IPS-18a (cell line): ENCODE data around the gene TEAD2.
"Not testable (repeated sequence)": the region's sequence is repeated elsewhere in the genome, so short reads cannot be mapped to it uniquely, and the experiment has no call there.

Experiments used
- H3K27ac ChIP-seq: one replicate; pipeline ENCODE4 v1.5.1; 2013; ENCODE audit warnings: low read length
- H3K27me3 ChIP-seq: one replicate; pipeline ENCODE4 v1.6.1; 2013; ENCODE audit warnings: mild to moderate bottlenecking, low read length; ENCODE audit not compliant: control insufficient read depth, insufficient read depth
- H3K36me3 ChIP-seq: one replicate; pipeline ENCODE4 v1.6.1; 2013; ENCODE audit warnings: low read depth, low read length; ENCODE audit not compliant: control insufficient read depth
- H3K4me1 ChIP-seq: one replicate; pipeline ENCODE4 v1.6.1; 2013; ENCODE audit warnings: low read depth, low read length; ENCODE audit not compliant: control insufficient read depth
- H3K4me3 ChIP-seq: one replicate; pipeline ENCODE4 v1.5.1; 2013; ENCODE audit warnings: low read length
- H3K9ac ChIP-seq: one replicate; pipeline ENCODE4 v1.6.1; 2013; ENCODE audit warnings: mild to moderate bottlenecking, low read length, moderate library complexity
- H3K9me3 ChIP-seq: one replicate; pipeline ENCODE4 v1.6.1; 2013; ENCODE audit warnings: low read depth, low read length; ENCODE audit not compliant: control insufficient read depth

The TEAD2 gene

DNA sequence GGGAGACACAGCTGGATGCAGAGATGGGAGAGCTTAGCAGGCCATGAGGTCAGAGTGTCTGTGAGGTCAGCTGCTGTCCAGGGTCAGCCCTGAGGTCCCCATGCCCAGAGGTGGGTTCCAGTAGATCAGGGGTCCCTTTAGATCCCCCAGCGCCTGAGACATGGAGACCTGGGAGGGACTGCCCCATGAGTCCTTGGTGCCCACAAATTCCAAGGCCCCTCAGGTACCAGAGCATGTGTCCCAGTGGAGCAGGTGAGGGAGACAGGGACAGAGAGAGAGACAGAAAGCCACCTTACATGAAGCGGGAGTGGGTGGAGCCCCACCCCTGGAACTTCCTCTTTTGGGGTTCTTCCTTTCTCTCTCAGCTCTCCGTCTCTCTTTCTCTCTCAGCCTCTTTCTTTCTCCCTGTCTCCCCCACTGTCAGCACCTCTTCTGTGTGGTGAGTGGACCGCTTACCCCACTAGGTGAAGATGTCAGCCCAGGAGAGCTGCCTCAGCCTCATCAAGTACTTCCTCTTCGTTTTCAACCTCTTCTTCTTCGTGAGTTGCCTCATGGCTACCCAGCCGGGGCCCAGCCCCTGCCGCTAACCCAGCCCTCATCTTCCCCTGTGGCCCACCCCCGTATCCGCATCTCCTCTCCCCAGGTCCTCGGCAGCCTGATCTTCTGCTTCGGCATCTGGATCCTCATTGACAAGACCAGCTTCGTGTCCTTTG, 27.0 kb downstream of the TEAD2 start, which contains the start of gene CD37:
Gene CD37, plus strand, starts transcription at position 336 of the 713 bp plus-strand sequence. Its CDS starts 135 bp downstream, at position 471.
- peaks cover 20% of the 10 kb centered on the region for H3K27me3 ChIP-seq
- no peaks in the 10 kb centered on the region for H3K36me3 ChIP-seq
- H3K27ac ChIP-seq = no peak within 1 kb of the TSS
- H3K4me3 ChIP-seq = no peak within 1 kb of the TSS
- no peaks in the 10 kb centered on the region for H3K9me3 ChIP-seq
- peaks cover 7% of the 10 kb centered on the region for H3K4me1 ChIP-seq
- no peak within 1 kb of the TSS for H3K9ac ChIP-seq

DNA sequence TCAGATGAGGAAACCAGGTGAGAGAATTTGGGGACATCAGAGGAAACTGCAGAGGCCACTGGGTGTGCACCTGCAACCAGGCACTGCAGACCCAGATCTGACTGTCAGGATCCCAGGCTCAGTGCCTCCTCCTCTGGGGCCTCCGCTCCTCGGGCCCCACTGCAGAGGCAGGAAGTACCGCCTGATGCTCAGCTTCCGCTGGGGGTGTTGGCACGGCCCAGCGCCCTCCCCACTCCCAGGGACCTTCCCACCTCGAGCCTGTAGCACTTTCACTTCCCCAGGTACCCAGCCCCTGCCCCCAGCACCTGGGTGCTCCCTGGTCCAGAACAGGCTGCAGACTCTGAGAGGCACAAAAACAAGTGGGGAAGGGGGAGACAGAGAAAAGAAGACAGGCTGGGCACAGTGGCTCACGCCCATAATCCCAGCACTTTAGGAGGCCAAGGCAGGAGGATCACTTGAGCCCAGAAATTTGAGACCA, 28.4 kb downstream of the TEAD2 start:
- Histone ChIP-seq H3K36me3 (no peaks in the 10 kb centered on the region), H3K27me3 (peaks cover 20% of the 10 kb centered on the region), H3K27ac (no peak overlapping the region), H3K9ac (no peak overlapping the region), H3K4me1 (peaks cover 7% of the 10 kb centered on the region), H3K4me3 (no peak overlapping the region), H3K9me3 (no peaks in the 10 kb centered on the region)

DNA sequence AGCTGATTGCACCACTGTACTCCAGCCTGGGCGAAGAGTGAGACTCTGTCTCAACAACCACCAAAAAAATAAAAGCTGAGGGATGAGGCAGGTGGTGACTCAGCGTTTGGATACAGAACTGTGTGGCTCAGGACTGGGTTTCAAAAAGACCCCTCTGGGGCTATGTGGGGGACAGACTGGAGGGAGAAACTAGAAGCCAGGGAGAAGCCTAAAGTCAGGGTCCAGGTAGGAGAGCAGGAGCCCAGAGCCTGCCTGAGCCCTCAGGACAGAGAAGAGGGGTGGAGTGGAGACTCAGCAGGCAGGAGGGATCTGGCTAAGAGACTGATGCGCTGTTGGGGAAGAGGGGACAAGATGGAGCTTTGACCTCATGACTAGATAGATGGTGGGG, 28.8 kb downstream of the TEAD2 start:
- Histone ChIP-seq H3K9ac (no peak overlapping the region), H3K27ac (no peak overlapping the region), H3K27me3 (peaks cover 20% of the 10 kb centered on the region), H3K4me3 (no peak overlapping the region), H3K36me3 (no peaks in the 10 kb centered on the region), H3K9me3 (no peaks in the 10 kb centered on the region), H3K4me1 (peaks cover 7% of the 10 kb centered on the region)

DNA sequence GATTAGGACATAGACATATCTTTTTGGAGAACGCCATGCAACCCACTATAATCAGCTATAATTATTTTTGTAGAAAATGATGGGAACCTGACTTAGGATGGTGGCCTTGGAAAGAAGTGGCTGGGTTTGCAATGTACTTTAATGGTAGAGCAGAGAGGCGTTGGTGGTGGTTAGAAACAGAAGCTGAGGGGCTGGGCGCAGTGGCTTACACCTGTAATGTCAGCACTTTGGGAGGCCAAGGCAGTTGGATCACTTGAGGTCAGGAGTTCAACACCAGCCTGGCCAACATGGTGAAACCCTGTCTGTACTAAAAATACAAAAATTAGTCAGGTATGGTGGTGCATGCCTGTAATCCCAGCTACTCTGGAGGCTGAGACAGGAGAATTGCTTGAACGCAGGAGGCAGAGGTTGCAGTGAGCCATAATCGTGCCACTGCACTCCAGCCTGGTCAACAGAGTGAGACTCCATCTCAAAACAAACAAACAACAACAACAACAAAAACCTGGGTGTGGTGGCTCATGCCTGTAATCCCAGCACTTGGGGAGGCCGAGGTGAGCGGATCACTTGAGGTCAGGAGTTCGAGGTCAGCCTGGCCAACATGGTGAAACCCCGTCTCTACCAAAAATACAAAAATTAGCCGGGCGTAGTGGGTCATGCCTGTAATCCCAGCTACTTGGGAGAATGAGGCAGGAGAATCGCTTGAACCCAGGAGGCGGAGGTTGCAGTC, 29.4 kb downstream of the TEAD2 start:
- peaks cover 14% of the 10 kb centered on the region for H3K27me3 ChIP-seq
- not testable (repeated sequence) for H3K4me3 ChIP-seq, H3K9ac ChIP-seq, H3K4me1 ChIP-seq, H3K36me3 ChIP-seq, H3K27ac ChIP-seq, H3K9me3 ChIP-seq

DNA sequence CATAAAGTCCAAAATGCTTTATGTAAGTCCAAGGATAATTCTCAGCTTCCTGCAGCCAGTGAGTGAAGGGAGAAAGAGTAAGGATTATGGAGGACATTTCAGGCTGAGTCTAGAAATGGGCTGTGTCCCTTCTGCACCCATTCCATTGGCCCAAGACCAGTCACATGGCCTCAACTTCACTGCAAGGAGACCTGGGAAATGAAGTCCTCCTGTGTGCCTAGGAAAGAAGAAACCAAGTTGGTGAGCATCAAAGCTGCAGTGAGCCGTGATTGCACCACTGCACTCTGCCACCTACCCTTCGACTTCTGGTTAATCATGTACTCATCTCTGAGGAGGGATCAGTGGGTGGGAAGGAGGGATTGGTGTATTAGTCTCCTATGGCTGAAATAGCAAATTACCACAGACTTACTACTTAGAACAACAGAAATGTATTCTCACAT, 30.6 kb downstream of the TEAD2 start:
- Histone ChIP-seq H3K9ac (no peak overlapping the region), H3K4me3 (no peak overlapping the region), H3K4me1 (no peaks in the 10 kb centered on the region)

DNA sequence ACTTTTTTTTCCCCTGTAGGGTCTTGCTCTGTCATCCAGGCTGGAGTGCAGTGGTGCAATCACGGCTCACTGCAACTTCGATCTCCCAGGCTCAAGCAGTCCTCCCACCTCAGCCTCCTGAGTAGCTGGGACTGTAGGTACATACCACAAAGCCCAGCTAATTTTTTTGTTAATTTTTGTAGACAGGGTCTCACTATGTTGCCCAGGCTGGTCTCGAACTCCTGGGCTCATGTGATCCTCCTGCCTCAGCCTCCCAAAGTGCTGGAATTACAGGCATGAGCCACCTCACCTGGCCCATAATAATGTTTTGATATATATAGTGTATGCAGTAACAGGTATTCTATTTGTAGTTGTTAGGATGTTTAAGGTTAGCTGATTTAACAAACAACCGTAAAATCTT, 31.0 kb downstream of the TEAD2 start:
- not testable (repeated sequence) for H3K36me3 ChIP-seq, H3K27me3 ChIP-seq, H3K4me3 ChIP-seq, H3K4me1 ChIP-seq, H3K9me3 ChIP-seq, H3K9ac ChIP-seq, H3K27ac ChIP-seq

More for the DNA sequence above, 30.6 kb downstream of the TEAD2 start:
- H3K9me3 ChIP-seq = no peaks in the 10 kb centered on the region
- H3K27ac ChIP-seq = no peak overlapping the region
- peaks cover 2% of the 10 kb centered on the region for H3K27me3 ChIP-seq
- H3K36me3 ChIP-seq = no peaks in the 10 kb centered on the region

DNA sequence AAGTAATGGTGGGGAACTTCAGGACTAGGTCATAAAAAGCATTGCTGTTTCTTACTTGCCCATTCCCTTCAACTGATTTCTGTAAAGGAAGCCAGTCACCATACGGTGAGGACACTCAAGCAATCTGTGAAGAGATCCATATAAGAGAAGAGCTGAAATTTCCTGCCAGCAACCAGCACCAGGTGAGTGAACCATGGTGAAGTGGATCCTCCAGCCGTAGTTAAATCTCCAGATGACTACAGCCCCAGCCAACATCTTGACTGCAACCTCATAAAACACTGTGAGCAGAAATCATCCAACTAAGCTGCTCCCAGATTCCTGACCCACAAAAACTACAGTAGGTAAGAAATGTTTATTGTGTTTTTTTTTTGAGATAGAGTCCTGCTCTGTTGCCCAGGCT, 33.5 kb downstream of the TEAD2 start:
- Histone ChIP-seq H3K9ac (no peak overlapping the region), H3K27ac (no peak overlapping the region), H3K36me3 (no peaks in the 10 kb centered on the region), H3K27me3 (no peaks in the 10 kb centered on the region), H3K9me3 (no peaks in the 10 kb centered on the region), H3K4me1 (no peaks in the 10 kb centered on the region), H3K4me3 (no peak overlapping the region)

DNA sequence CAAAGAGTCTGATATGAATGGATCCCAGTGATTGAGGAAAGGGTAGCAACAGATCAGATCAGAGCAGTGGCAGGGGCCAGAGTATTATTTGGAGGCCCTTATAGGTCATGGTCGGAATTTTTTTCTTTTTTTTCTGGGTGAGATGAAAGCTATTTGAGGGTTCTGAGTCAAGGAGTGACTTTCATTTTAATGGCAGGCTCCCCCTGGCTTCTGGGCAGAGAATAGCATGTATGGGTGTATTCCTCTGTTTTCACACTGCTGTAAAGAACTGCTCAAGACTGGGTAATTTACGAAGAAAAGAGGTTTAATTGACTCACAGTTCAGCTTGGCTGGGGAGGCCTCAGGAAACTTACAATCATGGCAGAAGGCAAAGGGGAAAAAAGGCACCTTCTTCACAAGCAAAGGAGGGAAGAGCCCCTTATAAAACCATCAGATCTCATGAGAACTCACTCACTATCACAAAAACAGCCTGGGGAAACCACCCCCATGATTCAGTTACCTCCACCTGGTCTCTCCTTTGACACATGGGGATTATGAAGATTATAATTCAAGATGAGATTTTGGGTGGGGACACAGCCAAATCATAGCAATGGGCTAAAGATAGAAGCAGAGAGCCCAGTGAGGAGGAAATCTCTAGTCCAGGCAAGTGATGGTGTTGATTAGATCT, 34.2 kb downstream of the TEAD2 start:
- H3K9ac ChIP-seq = no peak overlapping the region
- H3K27ac ChIP-seq = no peak overlapping the region
- H3K27me3 ChIP-seq = no peaks in the 10 kb centered on the region
- H3K4me3 ChIP-seq = no peak overlapping the region
- no peaks in the 10 kb centered on the region for H3K36me3 ChIP-seq
- H3K4me1 ChIP-seq = no peaks in the 10 kb centered on the region
- H3K9me3 ChIP-seq = peaks cover under 1% of the 10 kb centered on the region

DNA sequence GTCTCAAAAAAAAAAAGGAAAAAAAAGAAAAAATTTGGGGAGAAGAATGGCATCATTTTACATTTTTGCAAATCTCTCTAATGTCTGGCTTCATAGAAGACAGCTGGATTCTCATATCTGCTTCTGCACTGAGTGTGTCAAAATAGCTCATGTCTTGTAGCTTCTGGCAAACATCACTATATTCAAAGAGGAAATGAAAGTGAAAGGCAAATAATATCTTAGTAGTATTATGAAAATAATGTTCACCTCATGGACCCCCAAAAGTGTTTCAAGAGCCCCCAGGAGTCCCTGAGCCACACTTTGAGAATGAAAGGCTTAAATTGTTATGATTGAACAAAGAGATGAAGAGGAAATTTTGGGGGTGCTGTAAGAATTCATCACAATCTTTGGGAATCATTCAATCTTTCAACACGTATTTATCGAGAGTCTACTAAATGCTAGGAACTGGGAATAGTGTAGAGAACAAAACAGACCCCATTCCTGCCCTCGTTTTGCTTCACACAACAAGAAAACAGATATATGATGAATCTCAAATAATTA, 36.0 kb downstream of the TEAD2 start:
- H3K27ac ChIP-seq = no peak overlapping the region
- no peaks in the 10 kb centered on the region for H3K36me3 ChIP-seq
- H3K27me3 ChIP-seq = no peaks in the 10 kb centered on the region
- H3K9me3 ChIP-seq = peaks cover 5% of the 10 kb centered on the region
- no peak overlapping the region for H3K4me3 ChIP-seq
- no peaks in the 10 kb centered on the region for H3K4me1 ChIP-seq
- H3K9ac ChIP-seq = no peak overlapping the region

DNA sequence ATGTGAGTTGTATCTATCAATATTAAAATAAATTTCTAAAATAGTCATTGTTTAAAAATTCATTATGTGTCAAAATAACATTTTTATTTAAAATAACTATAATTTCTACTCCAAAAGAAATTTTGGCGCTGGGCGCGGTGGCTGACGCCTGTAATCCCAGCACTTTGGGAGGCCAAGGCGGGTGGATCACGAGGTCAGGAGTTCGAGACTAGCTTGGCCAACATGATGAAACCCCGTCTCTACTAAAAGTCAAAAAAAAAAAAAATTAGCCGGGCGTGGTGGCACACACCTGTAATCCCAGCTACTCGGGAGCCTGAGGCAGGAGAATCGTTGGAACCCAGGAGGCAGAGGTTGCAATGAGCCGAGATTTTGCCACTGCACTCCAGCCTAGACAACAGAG, 36.5 kb downstream of the TEAD2 start:
- H3K4me3 ChIP-seq, H3K9me3 ChIP-seq, H3K36me3 ChIP-seq, H3K27ac ChIP-seq, H3K9ac ChIP-seq, H3K27me3 ChIP-seq, H3K4me1 ChIP-seq: not testable (repeated sequence)

DNA sequence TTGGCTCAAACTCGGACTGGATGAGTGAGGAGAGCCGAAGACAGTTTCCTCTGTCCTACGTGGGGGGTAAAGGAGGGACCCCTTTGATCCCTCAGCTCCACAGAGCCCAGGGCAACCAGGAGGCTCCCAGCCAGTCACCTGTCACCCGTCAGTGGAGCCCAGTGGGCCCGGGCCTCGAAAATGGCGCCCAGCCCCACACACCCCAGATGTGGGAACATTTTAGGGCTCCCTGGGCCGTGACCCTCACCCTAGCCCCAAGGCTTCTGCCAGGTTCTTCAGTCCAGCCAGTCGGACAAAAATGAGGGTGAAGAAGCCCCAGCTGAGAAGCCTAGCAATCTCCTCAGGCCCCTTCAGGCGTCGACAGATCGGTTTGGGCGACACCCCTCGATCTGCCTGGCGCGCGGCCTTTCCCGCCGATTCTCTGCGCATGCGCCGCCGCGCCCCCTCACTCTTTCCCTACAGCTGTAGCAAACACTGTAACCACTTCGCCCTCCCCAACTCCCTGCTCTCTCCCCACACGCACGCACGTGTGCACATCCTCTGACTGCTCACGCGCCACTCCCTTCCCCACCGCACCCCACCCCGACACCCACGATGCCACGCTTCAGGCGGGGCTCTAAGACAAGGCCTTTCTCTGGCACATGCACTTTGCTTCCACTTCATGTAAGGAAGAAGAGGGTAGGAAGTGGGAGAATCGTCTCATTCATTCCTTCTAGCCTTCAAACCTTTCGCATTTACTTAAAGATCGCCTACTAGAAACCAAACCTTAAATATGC, 37.2 kb downstream of the TEAD2 start, which contains the start of gene SLC6A16:
Gene SLC6A16, minus strand, starts transcription at position 391 of the 776 bp plus-strand sequence. CDS start 13,844 bp downstream, outside the sequence.
- no peak within 1 kb of the TSS for H3K27ac ChIP-seq
- H3K4me1 ChIP-seq = no peaks in the 10 kb centered on the region
- no peaks in the 10 kb centered on the region for H3K36me3 ChIP-seq
- H3K9ac ChIP-seq = no peak within 1 kb of the TSS
- no peak within 1 kb of the TSS for H3K4me3 ChIP-seq
- H3K9me3 ChIP-seq = peaks cover 10% of the 10 kb centered on the region
- H3K27me3 ChIP-seq = no peaks in the 10 kb centered on the region
